Sigmoid colon (tissue), 4 donors: Measurements from ENCODE around the gene TMPRSS5.

Experiments
- CTCF ChIP-seq, 4 experiments: fragments of 450-650 bp in 3 of 4; fragments of 200-600 bp in 1 of 4; IDR thresholded peaks; one replicate each; pipeline ENCODE4 v1.5.1; 2016 to 2019; ENCODE audit warnings: antibody characterized with exemption in 4 of 4, mild to moderate bottlenecking in 3 of 4, moderate library complexity in 2 of 4
- POLR2AphosphoS5 ChIP-seq, 4 donors: sonication (generic); formaldehyde crosslinking; IDR thresholded peaks; one replicate each; pipeline ENCODE4 v1.6.1; 2017; ENCODE audit warnings: antibody characterized with exemption in 4 of 4

- TF ChIP-seq CTCF (IDR thresholded peaks at IDR 0.05): no peak
- TF ChIP-seq POLR2AphosphoS5 (IDR thresholded peaks at IDR 0.05): no peak
Measured at GRCh38 chr11:113666584-113666983, 39.5 kb downstream of the TMPRSS5 start.
